Hematopoietic multipotent progenitor cell treated with erythropoietin and hydrocortisone succinate and interleukin-3 and kit ligand, for 8 days (in vitro differentiated cells): ENCODE data around the gene TTC3.
"Not testable (repeated sequence)": the region's sequence is repeated elsewhere in the genome, so short reads cannot be mapped to it uniquely, and the experiment has no call there.

Experiments
- DNase-seq: peaks from one replicate; pipeline ENCODE4 v3.0.0-alpha.2; 2015

Gene TTC3

DNA sequence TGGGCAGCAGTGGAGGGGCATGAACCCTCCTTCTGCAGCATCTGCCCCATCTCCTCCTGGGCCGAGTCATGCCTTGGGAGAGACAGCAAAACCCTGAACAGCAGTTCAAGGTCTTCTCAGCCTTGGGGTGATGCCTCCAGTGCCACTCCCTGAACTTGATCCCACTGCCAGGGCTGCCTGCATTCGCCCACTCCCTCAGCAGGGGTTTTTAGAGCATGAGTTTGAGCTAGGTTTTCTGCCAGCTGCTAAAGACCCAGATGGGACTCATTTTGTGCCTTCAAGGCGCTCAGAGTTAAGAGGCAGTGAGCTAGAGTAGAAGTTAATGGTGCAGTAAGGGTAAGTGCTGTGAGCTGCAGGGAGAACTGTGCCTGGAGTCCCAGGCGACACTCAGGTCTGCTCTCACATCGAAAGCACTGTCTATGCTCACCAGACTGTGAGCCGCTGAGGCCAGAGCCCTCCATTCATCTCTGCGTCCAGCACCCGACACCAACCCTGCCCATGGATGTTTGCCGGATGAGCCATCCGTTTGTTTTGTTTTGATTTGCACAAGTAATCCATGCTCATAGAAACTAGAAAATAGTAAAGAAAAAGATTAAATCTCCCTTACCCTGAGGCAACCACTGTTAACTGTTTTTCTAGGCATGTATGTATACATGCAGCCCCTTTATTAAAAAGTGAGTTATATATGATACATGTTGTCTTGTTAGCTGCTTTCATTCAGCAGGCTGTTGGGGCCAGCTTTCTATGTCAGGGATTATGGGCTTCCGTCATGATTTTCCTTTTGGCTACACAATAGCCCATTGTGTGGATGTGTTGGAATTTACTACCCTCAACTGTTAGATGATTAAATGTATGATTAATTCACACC is 126.2 kb downstream of the TTC3 start:
- DNase-seq, result no peak

DNA sequence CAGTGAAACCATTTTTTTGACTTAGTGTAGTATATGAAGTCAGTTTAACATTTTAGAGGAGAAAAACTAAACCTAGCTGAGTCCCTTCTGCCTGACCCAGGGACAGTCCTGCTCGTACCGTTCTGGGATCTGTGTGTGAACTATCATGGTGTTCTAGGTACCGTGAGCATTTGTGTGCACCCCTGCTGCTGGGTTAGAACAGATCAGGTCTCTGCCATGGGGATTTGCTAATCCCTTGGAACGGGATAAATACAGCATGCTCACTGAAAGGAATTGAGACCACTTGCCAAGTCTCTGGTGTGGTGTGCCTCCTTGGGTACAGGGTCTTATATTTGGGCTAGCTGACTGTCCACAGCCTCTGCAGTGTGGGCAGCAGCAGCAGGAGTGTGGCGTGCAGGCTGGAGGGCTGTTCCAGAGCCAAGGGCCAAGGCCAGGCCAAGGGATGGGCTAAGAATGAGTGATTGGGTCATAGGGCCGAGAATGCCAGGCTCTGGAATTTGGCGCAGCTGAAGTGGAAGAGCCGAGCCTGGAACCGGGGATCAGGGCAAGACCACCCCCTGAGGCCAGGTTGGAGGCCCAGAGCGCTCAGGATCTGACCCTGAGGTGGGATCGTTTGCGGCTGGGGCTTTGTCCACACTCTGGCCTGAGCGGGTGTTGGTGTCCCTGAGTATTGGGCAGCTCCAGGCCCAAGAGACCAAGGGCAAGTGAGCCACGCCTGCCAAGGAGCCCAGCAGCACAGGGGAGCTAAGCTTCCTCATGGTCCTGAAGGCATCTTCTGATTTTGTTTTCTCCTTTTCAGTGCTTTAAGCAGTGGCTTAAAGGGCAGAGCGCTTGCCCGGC is 127.8 kb downstream of the TTC3 start:
- DNase-seq, result no peak

GRCh38 chr21:37202221-37203110 is 129.4 kb downstream of the TTC3 start:
- no peak for DNase-seq

GRCh38 chr21:37204580-37204979 is 131.5 kb downstream of the TTC3 start:
- no peak for DNase-seq

DNA sequence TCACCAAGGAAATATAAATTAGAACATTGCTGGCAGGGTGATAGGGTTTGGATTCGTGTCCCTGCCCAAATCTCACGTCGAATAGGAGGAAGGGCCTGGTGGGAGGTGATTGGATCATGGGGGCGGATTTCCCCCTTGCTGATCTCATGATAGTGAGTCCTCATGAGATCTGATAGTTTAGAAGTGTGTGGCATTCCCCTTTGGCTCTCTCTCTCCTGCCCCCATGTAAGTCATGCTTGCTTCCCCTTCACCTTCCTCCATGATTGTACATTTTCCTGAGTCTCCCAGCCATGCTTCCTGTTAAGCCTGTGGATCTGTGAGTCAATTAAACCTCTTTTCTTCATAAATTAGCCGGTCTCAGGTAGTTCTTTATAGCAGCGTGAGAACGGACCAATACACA is 133.4 kb downstream of the TTC3 start:
- DNase-seq, result no peak

- peak; percentile 11 for DNase-seq
These were observed 134.5 kb downstream of the TTC3 start for GRCh38 chr21:37207441-37208009.

DNA sequence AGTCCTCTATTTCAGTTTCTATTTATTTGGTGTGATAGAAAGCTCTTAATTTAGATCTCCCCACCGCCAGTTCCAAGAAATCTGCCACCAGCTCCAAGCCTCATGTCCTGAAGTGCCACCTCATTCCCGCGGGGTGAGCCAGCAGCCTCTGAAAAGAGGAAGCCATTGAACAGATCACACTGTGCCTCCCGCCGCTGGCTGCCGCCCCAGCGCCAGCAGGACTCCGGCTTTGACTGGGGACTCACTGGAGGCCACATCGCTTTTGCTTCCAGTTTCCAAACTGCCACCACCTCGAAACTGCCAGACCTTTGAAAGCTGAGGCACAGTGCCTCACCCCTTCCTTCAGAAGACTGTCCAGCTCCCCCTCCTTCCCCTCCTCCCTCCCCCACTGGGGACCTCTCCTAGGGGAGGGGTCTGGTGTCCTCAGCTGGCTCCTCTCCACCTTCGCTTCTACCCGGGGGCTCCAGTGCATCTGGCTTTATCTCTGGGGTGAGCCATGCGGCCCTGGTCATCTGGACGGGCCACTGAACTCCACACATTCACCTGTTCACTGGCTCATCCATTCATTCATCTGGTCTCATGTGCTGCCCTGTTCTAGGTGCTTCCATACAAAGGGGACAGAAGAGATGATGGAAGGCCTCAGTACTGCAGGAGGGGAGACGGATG is 135.1 kb downstream of the TTC3 start:
- DNase-seq, result peak; percentile 63

DNA sequence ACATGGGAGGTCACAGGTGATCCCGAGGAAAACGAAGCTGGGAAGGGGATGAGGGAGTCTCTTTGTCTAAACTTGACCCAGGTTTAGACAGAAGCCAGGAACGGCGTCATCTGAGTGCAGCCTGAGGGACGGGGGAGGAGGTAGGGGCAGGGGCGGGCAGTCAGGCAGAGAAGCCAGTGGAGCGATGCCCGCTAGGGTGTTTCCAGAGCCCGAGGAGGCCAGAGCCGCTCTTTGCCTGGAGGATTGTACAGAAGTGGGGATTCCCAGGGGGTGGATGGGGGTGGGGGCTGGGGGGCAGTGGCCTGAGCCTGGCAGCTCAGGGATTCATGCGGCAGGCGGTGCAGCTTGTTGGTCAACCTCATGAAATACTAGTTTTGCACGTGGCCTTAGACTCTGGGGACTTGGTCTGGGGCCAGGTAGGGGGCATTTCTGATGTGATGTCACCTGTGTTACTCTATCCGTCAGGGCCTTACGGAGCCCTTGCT is 135.7 kb downstream of the TTC3 start:
- DNase-seq, result no peak

- peak; percentile 17 for DNase-seq
These were observed 137.1 kb downstream of the TTC3 start for GRCh38 chr21:37210130-37210529.

GRCh38 chr21:37210799-37211198 is 137.7 kb downstream of the TTC3 start:
- DNase-seq, result no peak

GRCh38 chr21:37214952-37215351 is 141.9 kb downstream of the TTC3 start:
- no peak for DNase-seq

DNA sequence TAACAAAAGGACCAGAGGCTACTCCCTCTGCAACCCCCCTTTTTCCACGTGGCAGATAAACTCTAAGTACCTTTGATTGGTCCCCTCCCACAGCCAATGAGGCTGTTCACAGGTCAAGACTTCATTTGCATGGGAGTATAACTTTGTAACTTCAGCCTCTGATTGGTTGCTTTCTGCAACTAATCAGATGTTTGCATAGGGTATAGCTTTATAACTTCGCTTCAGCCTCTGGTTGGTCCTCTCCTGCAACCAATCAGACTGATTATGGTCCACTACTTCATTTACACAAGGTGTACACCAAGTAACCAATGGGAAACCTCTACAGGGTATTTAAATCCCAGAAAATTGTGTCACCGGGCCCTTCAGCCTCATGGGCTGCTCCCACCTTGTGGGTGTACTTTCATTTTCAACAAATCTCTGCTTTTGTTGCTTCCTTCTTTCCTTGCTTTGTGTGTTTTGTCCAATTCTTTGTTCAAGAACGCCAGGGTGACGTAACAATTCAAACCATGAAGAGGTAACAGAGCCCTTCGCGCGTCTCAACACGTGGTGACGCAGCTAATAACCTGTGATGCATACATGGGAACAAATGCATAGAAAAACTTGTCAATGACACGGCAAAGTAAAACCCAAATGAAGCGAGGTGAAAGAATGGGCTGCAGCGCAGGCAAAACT is 146.8 kb downstream of the TTC3 start:
- DNase-seq, result peak; percentile 58

GRCh38 chr21:37220433-37220980 is 147.5 kb downstream of the TTC3 start:
- DNase-seq, result peak; percentile 52

GRCh38 chr21:37220981-37221664 is 148.1 kb downstream of the TTC3 start:
- DNase-seq, result peak; percentile 96

DNA sequence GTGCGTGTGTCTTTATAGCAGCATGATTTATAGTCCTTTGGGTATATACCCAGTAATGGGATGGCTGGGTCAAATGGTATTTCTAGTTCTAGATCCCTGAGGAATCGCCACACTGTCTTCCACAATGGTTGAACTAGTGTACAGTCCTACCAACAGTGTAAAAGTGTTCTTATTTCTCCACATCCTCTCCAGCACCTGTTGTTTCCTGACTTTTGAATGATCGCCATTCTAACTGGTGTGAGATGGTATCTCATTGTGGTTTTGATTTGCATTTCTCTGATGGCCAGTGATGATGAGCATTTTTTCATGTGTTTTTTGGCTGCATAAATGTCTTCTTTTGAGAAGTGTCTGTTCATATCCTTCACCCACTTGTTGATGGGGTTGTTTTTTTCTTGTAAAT is 149.2 kb downstream of the TTC3 start:
- DNase-seq, result not testable (repeated sequence)

GRCh38 chr21:37223804-37224345 is 150.8 kb downstream of the TTC3 start:
- no peak for DNase-seq

GRCh38 chr21:37224861-37225839 is 152.1 kb downstream of the TTC3 start:
- DNase-seq, result peak; percentile 61

DNA sequence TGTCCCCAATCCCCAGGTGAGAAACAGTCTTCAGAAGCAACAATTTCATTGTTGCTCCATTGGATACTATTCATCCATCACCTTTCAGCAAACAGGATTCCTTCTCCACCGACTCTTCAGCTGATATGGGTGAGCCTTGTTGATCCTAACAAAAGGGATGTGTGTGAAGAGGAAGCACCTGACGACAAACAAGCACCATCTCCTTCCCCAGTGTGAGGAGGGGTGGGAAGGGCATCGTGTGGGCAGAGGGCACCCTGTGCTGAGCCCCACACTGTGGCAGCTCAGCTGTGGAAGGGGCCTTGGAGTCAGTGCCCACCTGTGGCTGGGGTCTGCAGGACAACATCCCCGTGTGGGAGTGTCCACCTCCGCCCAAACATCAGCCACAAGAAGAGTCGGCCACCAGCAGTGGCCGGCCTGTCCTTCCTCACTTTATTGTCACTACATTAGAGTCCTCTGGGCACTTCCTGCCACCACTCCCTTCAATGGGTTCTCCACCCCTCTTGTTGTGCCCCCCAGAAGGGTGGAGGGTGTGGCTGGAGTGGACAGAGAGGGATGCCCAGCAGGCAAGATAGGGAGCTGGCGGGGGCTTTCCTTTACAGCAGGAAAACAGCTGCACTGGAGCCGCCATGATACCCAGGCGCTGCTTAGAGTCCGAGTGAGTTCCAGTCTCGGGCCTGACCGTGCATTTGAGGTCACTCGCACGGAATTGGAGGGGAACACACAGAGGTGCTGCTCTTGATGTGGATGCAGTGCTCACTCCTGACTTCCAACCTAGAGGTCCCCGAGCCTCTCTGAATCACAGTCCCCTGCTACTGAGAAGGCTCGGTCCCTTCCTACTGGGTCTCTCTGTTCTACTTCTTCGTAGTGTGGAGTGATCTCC is 153.2 kb downstream of the TTC3 start:
- DNase-seq, result no peak
